NT2/D1 (cell line): ENCODE data around the gene FADD.
"Not testable (repeated sequence)": the region's sequence is repeated elsewhere in the genome, so short reads cannot be mapped to it uniquely, and the experiment has no call there.

ENCODE experiments used
- SUZ12 ChIP-seq: IDR thresholded peaks from 2 replicates; pipeline ENCODE4 v1.6.1; 2011; ENCODE audit not compliant: insufficient read length, insufficient read depth; ENCODE audit errors: extremely low read depth
- ZNF274 ChIP-seq: IDR thresholded peaks from 2 replicates; pipeline ENCODE4 v1.6.1; 2011; ENCODE audit warnings: mild to moderate bottlenecking, low read depth, low read length

DNA sequence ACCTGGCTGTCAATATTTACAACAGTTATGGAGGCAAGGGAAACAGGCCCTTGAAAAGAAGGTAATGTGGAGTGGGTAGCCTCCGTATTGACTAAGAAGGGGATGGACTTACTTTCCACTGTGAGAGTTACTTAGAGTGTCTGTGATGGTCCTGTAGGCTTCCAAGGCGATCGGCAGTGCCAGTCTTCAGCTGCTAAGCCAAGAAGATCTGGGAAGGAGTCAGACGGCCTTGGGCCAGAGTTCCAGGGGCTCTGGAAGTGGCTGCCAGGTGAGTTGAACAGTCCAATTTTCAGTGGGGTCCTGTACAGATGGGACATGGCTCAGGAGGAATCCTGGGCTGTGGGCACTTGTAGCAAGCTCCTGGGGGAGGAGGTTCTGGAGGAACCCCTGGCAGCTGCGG lies 14.3 kb downstream of the FADD start:
- not testable (repeated sequence) for TF ChIP-seq ZNF274, SUZ12
